ENCODE measurements around the gene SOWAHB. TPM values are rescaled to one million over a fixed set of nuclear protein-coding genes. Genes with fewer than 3 reads are reported as not detected.

The SOWAHB gene
- total RNA-seq, 3 donors from 2014 or later (not counting 1 experiment from before 2014, with no cell fraction given), result not detected

GRCh38 chr4:76896048-76896447 lies 1.9 kb downstream of the SOWAHB start:
- WGBS (ENCODE audit: insufficient coverage), result 98% methylated on average over 8 of the region's 8 CpGs
- Mint-ChIP-seq H3K27me3 (ENCODE audit: low read depth in 2 of 2) (peaks cover 27 to 41% of the 10 kb centered on the region in 2 donors), H3K36me3 (no peaks in the 10 kb centered on the region), H3K9me3 (no peaks in the 10 kb centered on the region), H3K27ac (no peak overlapping the region), H3K4me3 (no peak overlapping the region), H3K4me1 (no peaks in the 10 kb centered on the region)
- no peak for ATAC-seq
- peaks cover 30% of the 10 kb centered on the region for H3K27me3 ChIP-seq (ENCODE audit: control insufficient read depth, insufficient read depth, low read length)
- no peak for DNase-seq
- no peak overlapping the region for H3K27ac ChIP-seq (ENCODE audit: low read length)
- intact Hi-C loops (cut with micrococcal nuclease), result no loop called here
- peaks cover 13% of the 10 kb centered on the region for H3K4me1 ChIP-seq (ENCODE audit: control insufficient read depth, insufficient read depth, low read length)
- no peaks in the 10 kb centered on the region for H3K9me3 ChIP-seq (ENCODE audit: control insufficient read depth, insufficient read depth, low read length)
- no peak for TF ChIP-seq CTCF (IDR thresholded peaks at IDR 0.05)
- no peak overlapping the region for H3K4me3 ChIP-seq (ENCODE audit: low read length)
- H3K36me3 ChIP-seq (ENCODE audit: control insufficient read depth, insufficient read depth, low read length), result no peaks in the 10 kb centered on the region

GRCh38 chr4:76895619-76896018 lies 2.3 kb downstream of the SOWAHB start:
- Mint-ChIP-seq H3K27me3 (ENCODE audit: low read depth in 2 of 2) (peaks cover 31 to 45% of the 10 kb centered on the region in 2 donors), H3K4me1 (no peaks in the 10 kb centered on the region), H3K36me3 (no peaks in the 10 kb centered on the region), H3K4me3 (no peak overlapping the region), H3K9me3 (no peaks in the 10 kb centered on the region), H3K27ac (no peak overlapping the region)
- no peaks in the 10 kb centered on the region for H3K9me3 ChIP-seq (ENCODE audit: control insufficient read depth, insufficient read depth, low read length)
- intact Hi-C loops (cut with micrococcal nuclease), result no loop called here
- H3K36me3 ChIP-seq (ENCODE audit: control insufficient read depth, insufficient read depth, low read length), result no peaks in the 10 kb centered on the region
- H3K4me3 ChIP-seq (ENCODE audit: low read length), result no peak overlapping the region
- peaks cover 30% of the 10 kb centered on the region for H3K27me3 ChIP-seq (ENCODE audit: control insufficient read depth, insufficient read depth, low read length)
- peaks cover 13% of the 10 kb centered on the region for H3K4me1 ChIP-seq (ENCODE audit: control insufficient read depth, insufficient read depth, low read length)
- ATAC-seq (no peak), DNase-seq (no peak)
- no peak overlapping the region for H3K27ac ChIP-seq (ENCODE audit: low read length)
- no peak for TF ChIP-seq CTCF (IDR thresholded peaks at IDR 0.05)
- WGBS (ENCODE audit: insufficient coverage), result 92% methylated on average over 6 of the region's 6 CpGs

- Mint-ChIP-seq H3K36me3 (no peaks in the 10 kb centered on the region), H3K4me3 (no peak overlapping the region), H3K27ac (no peak overlapping the region), H3K27me3 (ENCODE audit: low read depth in 2 of 2) (peaks cover 25 to 45% of the 10 kb centered on the region in 2 donors), H3K9me3 (no peaks in the 10 kb centered on the region), H3K4me1 (no peaks in the 10 kb centered on the region)
- TF ChIP-seq CTCF (IDR thresholded peaks at IDR 0.05), result no peak
- peaks cover 13% of the 10 kb centered on the region for H3K4me1 ChIP-seq (ENCODE audit: control insufficient read depth, insufficient read depth, low read length)
- H3K27me3 ChIP-seq (ENCODE audit: control insufficient read depth, insufficient read depth, low read length), result peaks cover 23% of the 10 kb centered on the region
- DNase-seq (no peak), ATAC-seq (no peak)
- H3K4me3 ChIP-seq (ENCODE audit: low read length), result no peak overlapping the region
- intact Hi-C loops (cut with micrococcal nuclease), result no loop called here
- H3K27ac ChIP-seq (ENCODE audit: low read length), result no peak overlapping the region
- no peaks in the 10 kb centered on the region for H3K36me3 ChIP-seq (ENCODE audit: control insufficient read depth, insufficient read depth, low read length)
- no peaks in the 10 kb centered on the region for H3K9me3 ChIP-seq (ENCODE audit: control insufficient read depth, insufficient read depth, low read length)
- 79% methylated on average over 6 of the region's 6 CpGs for WGBS (ENCODE audit: insufficient coverage)
Measured at GRCh38 chr4:76894537-76895255, 3.2 kb downstream of the SOWAHB start.

- Histone ChIP-seq H3K4me1 (ENCODE audit: control insufficient read depth, insufficient read depth, low read length) (peaks cover 6% of the 10 kb centered on the region), H3K27ac (ENCODE audit: low read length) (no peak overlapping the region), H3K36me3 (ENCODE audit: control insufficient read depth, insufficient read depth, low read length) (no peaks in the 10 kb centered on the region), H3K4me3 (ENCODE audit: low read length) (no peak overlapping the region), H3K9me3 (ENCODE audit: control insufficient read depth, insufficient read depth, low read length) (no peaks in the 10 kb centered on the region), H3K27me3 (ENCODE audit: control insufficient read depth, insufficient read depth, low read length) (peaks cover 11% of the 10 kb centered on the region)
- Mint-ChIP-seq H3K27ac (no peak overlapping the region), H3K36me3 (no peaks in the 10 kb centered on the region), H3K27me3 (ENCODE audit: low read depth in 2 of 2) (peaks cover 18 to 45% of the 10 kb centered on the region in 2 donors), H3K4me1 (no peaks in the 10 kb centered on the region), H3K4me3 (no peak overlapping the region), H3K9me3 (no peaks in the 10 kb centered on the region)
- intact Hi-C loops (cut with micrococcal nuclease), result no loop called here
- no peak for DNase-seq
- ATAC-seq, result no peak
- 88% methylated on average over 3 of the region's 3 CpGs for WGBS (ENCODE audit: insufficient coverage)
- TF ChIP-seq CTCF (IDR thresholded peaks at IDR 0.05), result no peak
Measured at GRCh38 chr4:76892601-76893000, 5.3 kb downstream of the SOWAHB start.

Data from natural killer cell (primary cell).